K562 (cell line): ENCODE results near the gene CDK14. TPM values are rescaled to one million over a fixed set of nuclear protein-coding genes. Genes with fewer than 3 reads are reported as not detected.

Experiments used
- ATAC-seq: fragments of 200-7000 bp; cut with Tn5 transposase; 3 replicates; pipeline ENCODE4 v1.9.1; 2020; ENCODE audit warnings: moderate library complexity
- BruUV-seq: library from RNA; stranded (reverse); fragments of 400-500 nt; replicated peaks from 2 replicates; lab custom pipeline; 2021; lab: Mats Ljungman, UMichigan
- CTCF ChIA-PET: fragments of 300-600 bp; formaldehyde crosslinking; extraction: SDS; loops from one replicate; lab custom pipeline; 2021; ENCODE audit warnings: low intra/inter-chr PET ratio; lab: Yijun Ruan, JAX
- POLR2A ChIA-PET: fragments of 300-600, 350-650 bp; sonication (Branson Sonifier 250); formaldehyde crosslinking; extraction: SDS; loops from one replicate; lab custom pipeline; 2021; ENCODE audit warnings: antibody characterized with exemption, inconsistent platforms; lab: Yijun Ruan, JAX
- DNase-seq, 4 experiments: peaks; one replicate each; pipeline versions ENCODE4 v3.0.0 to v3.0.0-alpha.2; 2011 to 2018; ENCODE audit warnings: low spot score in 3 of 4, mixed read lengths in 3 of 4; ENCODE audit errors: extremely low read depth in 1 of 4
- FAIRE-seq: peaks from 2 replicates; lab custom pipeline; 2011; peaks lifted over from hg19 to GRCh38; lab: Jason Lieb, UNC
- H2AFZ ChIP-seq: 2 replicates; pipeline ENCODE4 v1.6.0; 2011; ENCODE audit warnings: low read depth, low read length, control low read depth, inconsistent platforms
- H3K27ac ChIP-seq: fragments of 200-600 bp; 3 replicates; pipeline ENCODE4 v1.8.0; 2011; ENCODE audit warnings: low read depth, mild to moderate bottlenecking, control low read depth, inconsistent platforms, low read length, moderate library complexity, mixed read lengths; ENCODE audit errors: extremely low read depth
- H3K27me3 ChIP-seq, 2 experiments: fragments of 300-600 bp in 1 of 2; 2 replicates in 1 of 2; 3 replicates in 1 of 2; pipeline versions ENCODE4 v1.6.0 to v1.8.0; 2011; ENCODE audit warnings: inconsistent platforms in 2 of 2, low read length in 2 of 2, mild to moderate bottlenecking in 1 of 2, mixed read lengths in 1 of 2, moderate library complexity in 1 of 2; ENCODE audit not compliant: control insufficient read depth in 2 of 2, insufficient read depth in 2 of 2
- H3K36me3 ChIP-seq: fragments of 300-600 bp; 3 replicates; pipeline ENCODE4 v1.8.0; 2011; ENCODE audit warnings: mild to moderate bottlenecking, low read length, inconsistent platforms; ENCODE audit not compliant: control insufficient read depth, insufficient read depth
- H3K4me1 ChIP-seq, 2 experiments: fragments of 200-600 bp in 1 of 2; replicated peaks in 1 of 2; 2 replicates in 1 of 2; 3 replicates in 1 of 2; pipeline versions ENCODE4 v1.5.1 to v1.8.0; 2011; ENCODE audit warnings: inconsistent platforms in 2 of 2, low read length in 2 of 2, mild to moderate bottlenecking in 1 of 2, mixed read lengths in 1 of 2, moderate library complexity in 1 of 2; ENCODE audit not compliant: control insufficient read depth in 2 of 2, insufficient read depth in 2 of 2
- H3K4me2 ChIP-seq: 2 replicates; pipeline ENCODE4 v1.6.1; 2011; ENCODE audit warnings: low read length, control low read depth, inconsistent platforms, mixed read lengths; ENCODE audit not compliant: insufficient read depth
- H3K4me3 ChIP-seq: fragments of 200-600 bp; sonication (generic), shearing (Covaris generic); 2 replicates; pipeline ENCODE4 v1.5.1; 2016; ENCODE audit warnings: control low read depth, inconsistent platforms
- H3K79me2 ChIP-seq: fragments of 200-600 bp; 3 replicates; pipeline ENCODE4 v1.8.0; 2011; ENCODE audit warnings: low read length, inconsistent platforms; ENCODE audit not compliant: control insufficient read depth, insufficient read depth
- H3K9ac ChIP-seq, 2 experiments: 2 replicates each; pipeline versions ENCODE4 v1.6.0 to v1.6.1; 2011; ENCODE audit warnings: low read depth in 2 of 2, low read length in 2 of 2, control low read depth in 1 of 2, inconsistent platforms in 1 of 2, mild to moderate bottlenecking in 1 of 2, mixed read lengths in 1 of 2; ENCODE audit not compliant: insufficient read depth in 1 of 2
- H3K9me1 ChIP-seq: one replicate; pipeline ENCODE4 v1.6.0; 2011; ENCODE audit warnings: inconsistent platforms, mild to moderate bottlenecking, low read length, moderate library complexity; ENCODE audit not compliant: control insufficient read depth, insufficient read depth
- H3K9me3 ChIP-seq: replicated peaks from 2 replicates; pipeline ENCODE4 v1.5.1; 2011; ENCODE audit warnings: low read depth, low read length, inconsistent platforms; ENCODE audit not compliant: control insufficient read depth, insufficient read depth
- H4K20me1 ChIP-seq: replicated peaks from 2 replicates; pipeline ENCODE4 v1.6.1; 2011; ENCODE audit warnings: low read length, inconsistent platforms, mixed read lengths; ENCODE audit not compliant: control insufficient read depth, insufficient read depth
- ARID3B ChIP-seq: fragments of 250-450 bp; sonication (Bioruptor Pico); IDR thresholded peaks from 2 replicates; pipeline ENCODE4 v1.4.0; 2020; ENCODE audit warnings: borderline replicate concordance
- BMI1 ChIP-seq: fragments of 150-350 bp; IDR thresholded peaks from 2 replicates; pipeline ENCODE4 v1.6.1; 2014; ENCODE audit warnings: low read length
- DEAF1 ChIP-seq: fragments of 450-650 bp; formaldehyde crosslinking; IDR thresholded peaks from 2 replicates; pipeline ENCODE4 v1.4.0; 2020; ENCODE audit warnings: mild to moderate bottlenecking, moderate library complexity
- KDM5B ChIP-seq: fragments of 200-600 bp; sonication (generic); IDR thresholded peaks from 2 replicates; pipeline ENCODE4 v1.6.1; 2012; ENCODE audit warnings: low read depth, mild to moderate bottlenecking, moderate library complexity, low read length, control low read depth, inconsistent platforms; ENCODE audit not compliant: insufficient replicate concordance
- MYBL2 ChIP-seq, 2 experiments: fragments of 450-650 bp in 1 of 2; sonication (generic) in 1 of 2; formaldehyde crosslinking in 1 of 2; IDR thresholded peaks; 2 replicates each; pipeline versions ENCODE4 v1.6.1 to v1.8.1; 2017 to 2022; ENCODE audit warnings: borderline replicate concordance in 1 of 2, inconsistent platforms in 1 of 2, low read depth in 1 of 2, mild to moderate bottlenecking in 1 of 2, missing genetic modification reagents in 1 of 2, moderate library complexity in 1 of 2
- RNF219 ChIP-seq: fragments of 250-450 bp; sonication (Bioruptor Pico); IDR thresholded peaks from 2 replicates; pipeline ENCODE4 v1.5.0; 2022; ENCODE audit warnings: mild to moderate bottlenecking
- SMAD4 ChIP-seq: fragments of 250-450 bp; sonication (Bioruptor Pico); conservative IDR thresholded peaks from 2 replicates; pipeline ENCODE4 v1.8.0; 2021; ENCODE audit warnings: inconsistent platforms, mild to moderate bottlenecking, moderate library complexity
- THRAP3 ChIP-seq: fragments of 450-650 bp; IDR thresholded peaks from 2 replicates; pipeline ENCODE4 v1.6.1; 2016; ENCODE audit warnings: mild to moderate bottlenecking, inconsistent platforms, borderline replicate concordance
- ZBTB5 ChIP-seq: fragments of 450-650 bp; IDR thresholded peaks from 2 replicates; pipeline ENCODE4 v1.6.1; 2017; ENCODE audit warnings: antibody characterized with exemption
- ZNF184 ChIP-seq: sonication (generic); formaldehyde crosslinking; IDR thresholded peaks from 2 replicates; pipeline ENCODE4 v1.5.0; 2020; ENCODE audit warnings: missing genetic modification reagents
- ZNF217 ChIP-seq: sonication (generic); formaldehyde crosslinking; IDR thresholded peaks from 2 replicates; pipeline ENCODE4 v1.8.0; 2022; ENCODE audit warnings: mild to moderate bottlenecking, missing genetic modification reagents
- WGBS: fragments of 100-300 bp; shearing (Covaris generic); methylation state at CpG from one replicate; pipeline ENCODE4 v1.1.6; 2016; ENCODE audit warnings: low coverage, mixed read lengths; ENCODE audit not compliant: insufficient coverage; ENCODE audit errors: missing lambda C conversion rate; 5-methylcytosine and 5-hydroxymethylcytosine counted together
- in situ Hi-C: fragments of 300-500 bp; cut with MboI; formaldehyde crosslinking; loops from 4 replicates; pipeline ENCODE4 v1.15.0; 2018; ENCODE audit warnings: inconsistent platforms, mixed read lengths
- intact Hi-C: fragments of 100-400 bp; cut with micrococcal nuclease; formaldehyde crosslinking; loops from 2 replicates; pipeline ENCODE4 v1.14.2; 2022
- polyA plus RNA-seq, 8 experiments: library from polyadenylated mRNA; depleted of rRNA in 4 of 8; stranded (reverse) in 5 of 8; unstranded in 3 of 8; fragments of >200 nt; fragmentation: Nextera tagmentation in 2 of 8; fragmentation: Illumina TruSeq in 1 of 8; extraction: Ambion mirVana in 2 of 8; extraction: Trizol in 1 of 8; gene quantifications; 2 replicates each; pipeline versions ENCODE4 v1.2.1 to v1.2.3, GENCODE V29; 2011 to 2014; ENCODE audit warnings: inconsistent platforms in 1 of 8, missing spikeins in 1 of 8
- total RNA-seq, 7 experiments: library from RNA; depleted of rRNA in 6 of 7; stranded (reverse); fragments of >200 nt in 6 of 7; fragmentation: Illumina TruSeq in 2 of 7; extraction: Trizol in 2 of 7; gene quantifications; 2 replicates each; pipeline versions ENCODE4 v1.2.1 to v1.2.3, GENCODE V29; 2011 to 2021; ENCODE audit warnings: low replicate concordance in 1 of 7

The CDK14 gene
- total and polyA plus RNA-seq, 9 of the 15 experiments (the other 6 are each of a cell fraction or from before 2014, with no cell fraction given): 0.03 to 0.91 (median 0.16) TPM

GRCh38 chr7:91212582-91212981, 616.5 kb downstream of the CDK14 start:
- no peak for FAIRE-seq
- no peak overlapping the region for H3K4me3 ChIP-seq
- no peaks in the 10 kb centered on the region for H3K9me1 ChIP-seq
- DNase-seq: no peak
- no peaks in the 10 kb centered on the region for H3K79me2 ChIP-seq
- H3K9me3 ChIP-seq: no peaks in the 10 kb centered on the region
- no peak overlapping the region for H3K4me2 ChIP-seq
- no TSS peak for BruUV-seq
- H3K27me3 ChIP-seq: peaks cover 10 to 20% of the 10 kb centered on the region in 2 experiments
- H3K27ac ChIP-seq: no peak overlapping the region
- intact Hi-C loops: no loop called here
- H2AFZ ChIP-seq: no peak overlapping the region
- TF ChIP-seq SMAD4: no peak
- TF ChIP-seq ZNF184: no peak
- no peak for TF ChIP-seq ZBTB5
- TF ChIP-seq BMI1: no peak
- no peak for TF ChIP-seq MYBL2 (IDR thresholded peaks at IDR 0.05; ENCODE audit: low read depth)
- no peak for TF ChIP-seq MYBL2 (CRISPR knock-in tag; IDR thresholded peaks at IDR 0.05; ENCODE audit: borderline replicate concordance)
- TF ChIP-seq RNF219 (CRISPR knock-in tag): no peak
- TF ChIP-seq DEAF1: no peak
- TF ChIP-seq ZNF217 (CRISPR knock-in tag): no peak
- TF ChIP-seq KDM5B: no peak
- TF ChIP-seq THRAP3: no peak
- TF ChIP-seq ARID3B: no peak
- TF ChIP-seq, all 486 proteins: peak for 0
- ChIA-PET CTCF (no interaction called here), POLR2A (interaction anchor here (0.6 to 0.8 kb wide), 2 partner anchors 134 to 721 kb away, joined by 3 read pairs; no protein-coding TSS in a partner anchor)
- Histone ChIP-seq H4K20me1 (no peaks in the 10 kb centered on the region), H3K4me1 (no peaks in the 10 kb centered on the region), H3K9ac (no peak overlapping the region), H3K36me3 (no peaks in the 10 kb centered on the region)
- in situ Hi-C loops: no loop called here
- peak; percentile 34; the same call in 2 of the 3 replicates for ATAC-seq
- WGBS: 4% methylated on average over 7 of the region's 7 CpGs
